Endodermal cell (in vitro differentiated cells): ENCODE measurements around the gene YIPF3. TPM values are rescaled to one million over a fixed set of nuclear protein-coding genes. Genes with fewer than 3 reads are reported as not detected.
"Not testable (repeated sequence)": the region's sequence is repeated elsewhere in the genome, so short reads cannot be mapped to it uniquely, and the experiment has no call there.

Experiments
- DNase-seq: peaks from one replicate; pipeline ENCODE4 v3.0.0-alpha.2; 2017
- H3K27ac ChIP-seq: 2 replicates; pipeline ENCODE4 v1.5.1; 2013; ENCODE audit warnings: mild to moderate bottlenecking, low read depth, low read length, moderate library complexity
- H3K27me3 ChIP-seq: 2 replicates; pipeline ENCODE4 v1.6.1; 2013; ENCODE audit warnings: mild to moderate bottlenecking, low read length, moderate library complexity; ENCODE audit not compliant: insufficient read depth, control insufficient read depth, poor library complexity, severe bottlenecking
- H3K36me3 ChIP-seq: 2 replicates; pipeline ENCODE4 v1.7.0; 2013; ENCODE audit warnings: mild to moderate bottlenecking, low read length, moderate library complexity; ENCODE audit not compliant: control insufficient read depth, insufficient read depth
- H3K4me1 ChIP-seq: one replicate; pipeline ENCODE4 v1.7.0; 2013; ENCODE audit warnings: low read length; ENCODE audit not compliant: control insufficient read depth, insufficient read depth
- H3K4me3 ChIP-seq: 2 replicates; pipeline ENCODE4 v1.5.1; 2013; ENCODE audit warnings: mild to moderate bottlenecking, low read length, moderate library complexity
- H3K9ac ChIP-seq: 2 replicates; pipeline ENCODE4 v1.6.1; 2013; ENCODE audit warnings: mild to moderate bottlenecking, low read length, moderate library complexity; ENCODE audit not compliant: poor library complexity, severe bottlenecking; ENCODE audit errors: extremely low read depth
- H3K9me3 ChIP-seq: 2 replicates; pipeline ENCODE4 v1.6.1; 2013; ENCODE audit warnings: mild to moderate bottlenecking, low read length, moderate library complexity; ENCODE audit not compliant: control insufficient read depth
- H3K27ac Mint-ChIP-seq: 2 replicates; pipeline ENCODE4 v1.8.0; 2020; ENCODE audit warnings: mixed read lengths
- H3K27me3 Mint-ChIP-seq: 2 replicates; pipeline ENCODE4 v1.8.0; 2021; ENCODE audit warnings: mild to moderate bottlenecking, mixed read lengths; ENCODE audit not compliant: insufficient read depth
- H3K36me3 Mint-ChIP-seq: 2 replicates; pipeline ENCODE4 v1.8.0; 2020; ENCODE audit warnings: low read depth, mixed read lengths
- H3K4me1 Mint-ChIP-seq: 2 replicates; pipeline ENCODE4 v1.8.0; 2020; ENCODE audit warnings: mixed read lengths
- H3K4me3 Mint-ChIP-seq: 2 replicates; pipeline ENCODE4 v1.8.0; 2020; ENCODE audit warnings: mild to moderate bottlenecking, moderate library complexity, mixed read lengths
- H3K9me3 Mint-ChIP-seq: 2 replicates; pipeline ENCODE4 v1.8.0; 2020; ENCODE audit warnings: mild to moderate bottlenecking, mixed read lengths
- WGBS, 2 experiments: methylation state at CpG; one replicate each; pipeline versions ENCODE4 v1.1.5 to v1.1.7; 2013; ENCODE audit warnings: missing lambda C conversion rate in 2 of 2, mixed read lengths in 1 of 2; ENCODE audit not compliant: insufficient coverage in 1 of 2, insufficient read length in 1 of 2; 5-methylcytosine and 5-hydroxymethylcytosine counted together
- total RNA-seq, 2 donors: library from RNA; stranded (reverse); fragmentation: NEBNext Ultra II Directional in 1 of 2; extraction: Animal tissue kit (Norgen Biotek cat#: 25700) in 1 of 2; gene quantifications; 2 replicates in 1 of 2; 3 replicates in 1 of 2; pipeline ENCODE4 v1.2.1, GENCODE V29; 2021
- TF ChIP-seq, protein P1 (sequence below): fragments of 200-600 bp; sonication (generic); conservative IDR thresholded peaks from 2 replicates; pipeline ENCODE4 v1.5.0; 2021; ENCODE audit warnings: antibody characterized with exemption, mild to moderate bottlenecking

The YIPF3 gene
- total RNA-seq, 2 donors from 2014 or later = 87.7 to 103 TPM

- DNase-seq = no peak
- no peaks in the 10 kb centered on the region for H3K9me3 Mint-ChIP-seq
- peaks cover 60% of the 10 kb centered on the region for H3K36me3 Mint-ChIP-seq
Measured at GRCh38 chr6:43502666-43503065, 14.1 kb downstream of the YIPF3 start.

GRCh38 chr6:43500921-43501320, 15.8 kb downstream of the YIPF3 start:
- peaks cover 53% of the 10 kb centered on the region for H3K36me3 ChIP-seq

More at GRCh38 chr6:43502666-43503065, 14.1 kb downstream of the YIPF3 start:
- WGBS, 2 experiments = 93% methylated on average over 4 of the region's 4 CpGs; no CpG with 5 or more reads in 1 of the 2 experiments
- Histone ChIP-seq H3K4me3 (no peak overlapping the region), H3K27me3 (peaks cover 2% of the 10 kb centered on the region), H3K9me3 (no peaks in the 10 kb centered on the region), H3K36me3 (peaks cover 48% of the 10 kb centered on the region), H3K27ac (no peak overlapping the region), H3K4me1 (no peaks in the 10 kb centered on the region), H3K9ac (no peak overlapping the region)
- Mint-ChIP-seq H3K4me3 (no peak overlapping the region), H3K27ac (peak overlapping the region; percentile 17), H3K4me1 (no peaks in the 10 kb centered on the region), H3K27me3 (peaks cover 9% of the 10 kb centered on the region)
- TF ChIP-seq, protein P1, sequence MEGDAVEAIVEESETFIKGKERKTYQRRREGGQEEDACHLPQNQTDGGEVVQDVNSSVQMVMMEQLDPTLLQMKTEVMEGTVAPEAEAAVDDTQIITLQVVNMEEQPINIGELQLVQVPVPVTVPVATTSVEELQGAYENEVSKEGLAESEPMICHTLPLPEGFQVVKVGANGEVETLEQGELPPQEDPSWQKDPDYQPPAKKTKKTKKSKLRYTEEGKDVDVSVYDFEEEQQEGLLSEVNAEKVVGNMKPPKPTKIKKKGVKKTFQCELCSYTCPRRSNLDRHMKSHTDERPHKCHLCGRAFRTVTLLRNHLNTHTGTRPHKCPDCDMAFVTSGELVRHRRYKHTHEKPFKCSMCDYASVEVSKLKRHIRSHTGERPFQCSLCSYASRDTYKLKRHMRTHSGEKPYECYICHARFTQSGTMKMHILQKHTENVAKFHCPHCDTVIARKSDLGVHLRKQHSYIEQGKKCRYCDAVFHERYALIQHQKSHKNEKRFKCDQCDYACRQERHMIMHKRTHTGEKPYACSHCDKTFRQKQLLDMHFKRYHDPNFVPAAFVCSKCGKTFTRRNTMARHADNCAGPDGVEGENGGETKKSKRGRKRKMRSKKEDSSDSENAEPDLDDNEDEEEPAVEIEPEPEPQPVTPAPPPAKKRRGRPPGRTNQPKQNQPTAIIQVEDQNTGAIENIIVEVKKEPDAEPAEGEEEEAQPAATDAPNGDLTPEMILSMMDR = no peak

GRCh38 chr6:43499028-43499815, 17.5 kb downstream of the YIPF3 start:
- Histone ChIP-seq H3K27ac (no peak overlapping the region), H3K4me1 (no peaks in the 10 kb centered on the region), H3K4me3 (no peak overlapping the region), H3K9ac (no peak overlapping the region), H3K9me3 (no peaks in the 10 kb centered on the region), H3K36me3 (peaks cover 53% of the 10 kb centered on the region), H3K27me3 (no peaks in the 10 kb centered on the region)
- peaks cover 13% of the 10 kb centered on the region for H3K4me1 Mint-ChIP-seq
- no peaks in the 10 kb centered on the region for H3K9me3 Mint-ChIP-seq
- H3K36me3 Mint-ChIP-seq = peaks cover 56% of the 10 kb centered on the region
- WGBS, 2 experiments = 93 to 99% methylated on average over 11 to 12 of the region's 12 CpGs
- no peak for DNase-seq
- H3K27me3 Mint-ChIP-seq = no peaks in the 10 kb centered on the region
- no peak overlapping the region for H3K4me3 Mint-ChIP-seq
- H3K27ac Mint-ChIP-seq = no peak overlapping the region
- TF ChIP-seq, protein P1 = no peak

More at GRCh38 chr6:43500921-43501320, 15.8 kb downstream of the YIPF3 start:
- no peak for DNase-seq
- Histone ChIP-seq H3K9me3 (no peaks in the 10 kb centered on the region), H3K4me3 (no peak overlapping the region), H3K27me3 (no peaks in the 10 kb centered on the region), H3K9ac (no peak overlapping the region), H3K4me1 (no peaks in the 10 kb centered on the region), H3K27ac (no peak overlapping the region)
- no peaks in the 10 kb centered on the region for H3K27me3 Mint-ChIP-seq
- peaks cover 4% of the 10 kb centered on the region for H3K4me1 Mint-ChIP-seq
- no peak overlapping the region for H3K27ac Mint-ChIP-seq
- WGBS, 2 experiments = 93 to 100% methylated on average over 3 of the region's 3 CpGs
- no peaks in the 10 kb centered on the region for H3K9me3 Mint-ChIP-seq
- H3K36me3 Mint-ChIP-seq = peaks cover 60% of the 10 kb centered on the region
- no peak overlapping the region for H3K4me3 Mint-ChIP-seq
- TF ChIP-seq, protein P1 = no peak

- H3K9me3 ChIP-seq, H3K4me1 ChIP-seq, H3K4me3 Mint-ChIP-seq, H3K27me3 ChIP-seq, H3K27me3 Mint-ChIP-seq, H3K9me3 Mint-ChIP-seq, DNase-seq, H3K9ac ChIP-seq, H3K27ac ChIP-seq, H3K4me3 ChIP-seq, H3K27ac Mint-ChIP-seq: not testable (repeated sequence)
- Mint-ChIP-seq H3K4me1 (peaks cover 13% of the 10 kb centered on the region), H3K36me3 (peaks cover 49% of the 10 kb centered on the region)
- H3K36me3 ChIP-seq = peaks cover 47% of the 10 kb centered on the region
- 93 to 100% methylated on average over 5 of the region's 5 CpGs for WGBS, 2 experiments
Measured at GRCh38 chr6:43498291-43498690, 18.4 kb downstream of the YIPF3 start.
